PC-3 (cell line): ENCODE measurements around the gene ADAT2. TPM values are rescaled to one million over a fixed set of nuclear protein-coding genes. Genes with fewer than 3 reads are reported as not detected.
A peak's percentile ranks its signal among the peaks of the same experiment; 100 is the strongest.

Experiments used
- ATAC-seq: fragments of 200-7000 bp; cut with Tn5 transposase; 2 replicates; pipeline ENCODE4 v1.9.1; 2020; ENCODE audit warnings: mild to moderate bottlenecking, moderate library complexity
- BruUV-seq: library from RNA; stranded (reverse); fragments of 400-500 nt; replicated peaks from 2 replicates; lab custom pipeline; 2021; lab: Mats Ljungman, UMichigan
- CTCF ChIA-PET: fragments of 300-600 bp; sonication (Branson Sonifier 250); formaldehyde crosslinking; loops from one replicate; lab custom pipeline; 2022; ENCODE audit warnings: antibody characterized with exemption; lab: Charles Lee
- POLR2A ChIA-PET: fragments of 300-600 bp; sonication (Branson Sonifier 250); formaldehyde crosslinking; loops from one replicate; lab custom pipeline; 2022; ENCODE audit warnings: antibody characterized with exemption; ENCODE audit not compliant: unreplicated experiment; lab: Charles Lee
- DNase-seq: peaks from one replicate; pipeline ENCODE4 v3.0.0-alpha.2; 2015
- H2AFZ ChIP-seq: fragments of 300-600 bp; sonication (generic); 2 replicates; pipeline ENCODE4 v1.6.0; 2016; ENCODE audit warnings: antibody characterized with exemption, low read length
- H3F3A ChIP-seq: fragments of 300-600 bp; sonication (generic); one replicate; pipeline ENCODE4 v1.6.0; 2017; ENCODE audit warnings: antibody characterized with exemption, low read length, control low read depth, mild to moderate bottlenecking; ENCODE audit not compliant: unreplicated experiment
- H3K27ac ChIP-seq: fragments of 300-600 bp; sonication (generic); 2 replicates; pipeline ENCODE4 v1.5.1; 2016; ENCODE audit warnings: mild to moderate bottlenecking, low read length
- H3K27me3 ChIP-seq: fragments of 300-600 bp; sonication (generic); 2 replicates; pipeline ENCODE4 v1.6.1; 2016; ENCODE audit warnings: low read length, mixed read lengths
- H3K36me3 ChIP-seq: fragments of 300-600 bp; sonication (generic); 2 replicates; pipeline ENCODE4 v1.6.1; 2016; ENCODE audit warnings: low read depth, mixed run types, low read length, mixed read lengths
- H3K4me1 ChIP-seq: fragments of 300-600 bp; sonication (generic); 2 replicates; pipeline ENCODE4 v1.5.1; 2016; ENCODE audit warnings: low read length; ENCODE audit not compliant: insufficient read depth
- H3K4me2 ChIP-seq: fragments of 300-600 bp; sonication (generic); 2 replicates; pipeline ENCODE4 v1.6.0; 2016; ENCODE audit warnings: low read length
- H3K4me3 ChIP-seq: fragments of 300-600 bp; sonication (generic); 2 replicates; pipeline ENCODE4 v1.5.1; 2016; ENCODE audit warnings: mild to moderate bottlenecking, low read length, mixed read lengths
- H3K79me2 ChIP-seq: fragments of 300-600 bp; sonication (generic); 2 replicates; pipeline ENCODE4 v1.6.1; 2017; ENCODE audit warnings: low read length, mixed read lengths
- H3K9ac ChIP-seq: fragments of 300-600 bp; sonication (generic); 2 replicates; pipeline ENCODE4 v1.6.0; 2016; ENCODE audit warnings: mild to moderate bottlenecking, low read length
- H3K9me2 ChIP-seq: fragments of 300-600 bp; sonication (generic); replicated peaks from 2 replicates; pipeline ENCODE4 v1.6.1; 2016; ENCODE audit warnings: mixed run types, low read length, mixed read lengths
- H3K9me3 ChIP-seq: fragments of 300-600 bp; sonication (generic); 2 replicates; pipeline ENCODE4 v1.6.1; 2016; ENCODE audit warnings: low read length, mixed read lengths
- H4K20me1 ChIP-seq: fragments of 300-600 bp; sonication (generic); 2 replicates; pipeline ENCODE4 v1.6.1; 2016; ENCODE audit warnings: low read length, mixed read lengths
- CTCF ChIP-seq: fragments of 300-600 bp; sonication (generic); conservative IDR thresholded peaks from 2 replicates; pipeline ENCODE4 v1.5.1; 2017; ENCODE audit warnings: antibody characterized with exemption, low read depth, mild to moderate bottlenecking, low read length
- EZH2 ChIP-seq: fragments of 300-600 bp; sonication (generic); IDR thresholded peaks from one replicate; pipeline ENCODE4 v1.6.1; 2017; ENCODE audit warnings: antibody characterized with exemption, mild to moderate bottlenecking, low read length; ENCODE audit not compliant: unreplicated experiment
- EZH2phosphoT487 ChIP-seq: fragments of 300-600 bp; sonication (generic); IDR thresholded peaks from 2 replicates; pipeline ENCODE4 v1.6.1; 2018; ENCODE audit warnings: mild to moderate bottlenecking, antibody characterized with exemption, low read length, borderline replicate concordance
- intact Hi-C: fragments of 100-400 bp; cut with micrococcal nuclease; formaldehyde crosslinking; loops from 2 replicates; pipeline ENCODE4 v1.9.0; 2023
- total RNA-seq: library from RNA; depleted of rRNA; stranded (reverse); fragments of >200 nt; gene quantifications from 2 replicates; pipeline ENCODE4 v1.2.3, GENCODE V29; 2014

The ADAT2 gene
- total RNA-seq, 1 experiment from 2014 or later = 5.1 TPM

GRCh38 chr6:143419526-143419925 is 31.0 kb downstream of the ADAT2 start:
- no peaks in the 10 kb centered on the region for H3K9me3 ChIP-seq
- no peak overlapping the region for H3K9ac ChIP-seq
- ATAC-seq = no peak
- H3K27me3 ChIP-seq = no peaks in the 10 kb centered on the region
- POLR2A ChIA-PET = no interaction called here
- no TSS peak for BruUV-seq
- intact Hi-C loops = no loop called here
- H3K36me3 ChIP-seq = no peaks in the 10 kb centered on the region
- H3K27ac ChIP-seq = no peak overlapping the region
- H3K4me1 ChIP-seq = no peaks in the 10 kb centered on the region
- H3F3A ChIP-seq = no peaks in the 10 kb centered on the region
- CTCF ChIA-PET = no interaction called here
- H4K20me1 ChIP-seq = no peaks in the 10 kb centered on the region
- H2AFZ ChIP-seq = no peak overlapping the region
- H3K4me3 ChIP-seq = no peak overlapping the region
- no peak overlapping the region for H3K4me2 ChIP-seq
- no peaks in the 10 kb centered on the region for H3K9me2 ChIP-seq
- H3K79me2 ChIP-seq = no peaks in the 10 kb centered on the region
- DNase-seq = no peak
- no peak for TF ChIP-seq CTCF
- TF ChIP-seq EZH2phosphoT487 = no peak
- no peak for TF ChIP-seq EZH2

- TF ChIP-seq EZH2 (no peak), EZH2phosphoT487 (no peak), CTCF (no peak)
- Histone ChIP-seq H3K4me1 (peaks cover 19% of the 10 kb centered on the region), H4K20me1 (no peaks in the 10 kb centered on the region), H3K9ac (no peak overlapping the region), H3K36me3 (no peaks in the 10 kb centered on the region), H3K4me2 (no peak overlapping the region), H2AFZ (no peak overlapping the region), H3F3A (no peaks in the 10 kb centered on the region), H3K27me3 (no peaks in the 10 kb centered on the region), H3K27ac (no peak overlapping the region), H3K4me3 (no peak overlapping the region), H3K9me3 (no peaks in the 10 kb centered on the region), H3K9me2 (no peaks in the 10 kb centered on the region), H3K79me2 (no peaks in the 10 kb centered on the region)
- no TSS peak for BruUV-seq
- POLR2A ChIA-PET = no interaction called here
- CTCF ChIA-PET = no interaction called here
- intact Hi-C loops = no loop called here
- DNase-seq = no peak
- no peak for ATAC-seq
Measured at GRCh38 chr6:143414769-143415168, 35.7 kb downstream of the ADAT2 start.

GRCh38 chr6:143410859-143411270 is 39.6 kb downstream of the ADAT2 start:
- Histone ChIP-seq H3K9ac (peak overlapping the region; percentile 92), H3K9me3 (no peaks in the 10 kb centered on the region)
- intact Hi-C loops = loop anchor here (2.0 kb wide), 1 partner anchor 14 kb away; no protein-coding TSS in a partner anchor

More at GRCh38 chr6:143410859-143411270, 39.6 kb downstream of the ADAT2 start:
- H3K4me3 ChIP-seq = no peak overlapping the region
- H3K36me3 ChIP-seq = no peaks in the 10 kb centered on the region
- BruUV-seq = no TSS peak
- peak; percentile 70 for ATAC-seq
- CTCF ChIA-PET = no interaction called here
- H3K79me2 ChIP-seq = no peaks in the 10 kb centered on the region
- POLR2A ChIA-PET = no interaction called here
- peak overlapping the region; percentile 100 for H3K27ac ChIP-seq
- H4K20me1 ChIP-seq = no peaks in the 10 kb centered on the region
- H2AFZ ChIP-seq = no peak overlapping the region
- TF ChIP-seq CTCF (no peak), EZH2phosphoT487 (no peak), EZH2 (no peak)
- H3K4me2 ChIP-seq = peak overlapping the region; percentile 33
- peak; percentile 88 for DNase-seq
- H3K9me2 ChIP-seq = no peaks in the 10 kb centered on the region
- no peaks in the 10 kb centered on the region for H3F3A ChIP-seq
- no peaks in the 10 kb centered on the region for H3K27me3 ChIP-seq
- peaks cover 49% of the 10 kb centered on the region for H3K4me1 ChIP-seq
